HUES64 (cell line): ENCODE results near the gene RIMBP2.

Source experiments
- H3K27ac ChIP-seq: 2 replicates; pipeline ENCODE4 v1.7.0; 2013; ENCODE audit warnings: low read depth, low read length, inconsistent platforms
- H3K27me3 ChIP-seq: 2 replicates; pipeline ENCODE4 v1.6.1; 2013; ENCODE audit warnings: mild to moderate bottlenecking, low read length; ENCODE audit not compliant: insufficient read depth
- H3K36me3 ChIP-seq: 2 replicates; pipeline ENCODE4 v1.6.1; 2013; ENCODE audit warnings: mild to moderate bottlenecking, low read length; ENCODE audit not compliant: insufficient read depth
- H3K4me1 ChIP-seq: 2 replicates; pipeline ENCODE4 v1.6.1; 2013; ENCODE audit warnings: mild to moderate bottlenecking, low read length, moderate library complexity; ENCODE audit not compliant: insufficient read depth
- H3K4me3 ChIP-seq: 2 replicates; pipeline ENCODE4 v1.5.1; 2013; ENCODE audit warnings: mild to moderate bottlenecking, low read length, moderate library complexity
- H3K9ac ChIP-seq: 2 replicates; pipeline ENCODE4 v1.6.1; 2013; ENCODE audit warnings: mild to moderate bottlenecking, low read depth, low read length
- H3K9me3 ChIP-seq: 2 replicates; pipeline ENCODE4 v1.6.1; 2013; ENCODE audit warnings: low read depth, low read length; ENCODE audit not compliant: insufficient read depth
- WGBS: fragments of 150-250, 120-280 bp; methylation state at CpG from one replicate; pipeline ENCODE4 v1.1.7; 2013; ENCODE audit warnings: missing lambda C conversion rate; 5-methylcytosine and 5-hydroxymethylcytosine counted together

The RIMBP2 gene

GRCh38 chr12:130639476-130640424 lies 76.3 kb downstream of the RIMBP2 start:
- H3K9me3 ChIP-seq: no peaks in the 10 kb centered on the region
- H3K36me3 ChIP-seq: no peaks in the 10 kb centered on the region
- 93% methylated on average over 17 of the region's 18 CpGs for WGBS
- no peak overlapping the region for H3K4me3 ChIP-seq
- H3K9ac ChIP-seq: no peak overlapping the region
- H3K27ac ChIP-seq: no peak overlapping the region
- H3K4me1 ChIP-seq: peaks cover 6% of the 10 kb centered on the region; the same call in 1 of the 2 replicates
- no peaks in the 10 kb centered on the region for H3K27me3 ChIP-seq

DNA sequence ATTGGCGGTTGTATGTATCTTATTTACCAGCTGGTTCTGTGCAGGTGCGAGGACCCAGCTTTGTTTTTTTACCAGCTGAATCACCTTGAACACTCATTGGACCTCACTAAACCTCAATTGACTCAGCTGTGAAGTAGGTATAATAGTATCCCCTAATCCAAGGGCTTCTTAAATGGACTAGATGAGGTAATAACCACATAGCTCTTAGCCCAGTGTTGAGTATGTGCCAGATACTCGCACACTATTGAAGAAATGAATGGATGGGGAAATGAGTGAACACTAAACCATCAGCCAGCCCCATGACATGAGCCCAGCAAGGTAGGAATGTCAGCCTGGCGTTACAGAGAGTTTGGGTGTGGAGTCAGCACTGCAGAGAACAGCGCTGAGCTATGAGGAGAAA lies 79.7 kb downstream of the RIMBP2 start:
- Histone ChIP-seq H3K36me3 (no peaks in the 10 kb centered on the region), H3K4me1 (peaks cover 24% of the 10 kb centered on the region), H3K4me3 (no peak overlapping the region), H3K9ac (no peak overlapping the region), H3K27me3 (no peaks in the 10 kb centered on the region), H3K27ac (no peak overlapping the region), H3K9me3 (no peaks in the 10 kb centered on the region)
- 95% methylated on average over 5 of the region's 5 CpGs for WGBS

GRCh38 chr12:130634866-130635265 lies 81.2 kb downstream of the RIMBP2 start:
- Histone ChIP-seq H3K9ac (no peak overlapping the region), H3K27ac (no peak overlapping the region), H3K4me3 (no peak overlapping the region), H3K27me3 (no peaks in the 10 kb centered on the region), H3K4me1 (peaks cover 32% of the 10 kb centered on the region), H3K9me3 (no peaks in the 10 kb centered on the region), H3K36me3 (no peaks in the 10 kb centered on the region)
- WGBS: 79% methylated on average over 4 of the region's 4 CpGs

GRCh38 chr12:130633771-130634170 lies 82.3 kb downstream of the RIMBP2 start:
- 0 out of 2 replicates have a peak overlapping the region, but pooled peaks have one; percentile 3 for H3K4me3 ChIP-seq
- no peak overlapping the region for H3K27ac ChIP-seq
- peaks cover 32% of the 10 kb centered on the region for H3K4me1 ChIP-seq
- no peaks in the 10 kb centered on the region for H3K36me3 ChIP-seq
- H3K9me3 ChIP-seq: no peaks in the 10 kb centered on the region
- H3K9ac ChIP-seq: peak overlapping the region; percentile 3; the same call in 1 of the 2 replicates
- 8% methylated on average over 17 of the region's 17 CpGs for whole genome bisulfite sequencing
- H3K27me3 ChIP-seq: no peaks in the 10 kb centered on the region

DNA sequence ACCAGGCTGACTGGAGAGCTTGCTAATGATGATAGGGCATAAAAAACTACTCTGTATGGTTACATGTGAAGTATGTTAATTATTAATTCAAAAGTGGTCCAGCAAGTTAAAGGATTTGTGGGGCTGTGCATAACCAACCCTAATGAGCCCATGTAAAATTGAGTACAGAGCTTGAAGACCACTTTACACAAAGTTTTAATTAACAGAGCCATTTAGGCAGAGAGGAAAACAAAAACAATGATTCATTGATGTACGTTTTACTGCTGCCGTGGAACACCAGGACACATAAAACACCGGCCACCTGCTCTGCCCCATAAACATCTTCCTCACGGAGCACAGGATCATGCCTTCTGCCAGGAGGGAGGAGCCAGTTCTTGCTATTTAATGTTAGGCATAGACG lies 83.5 kb downstream of the RIMBP2 start:
- 94% methylated on average over 5 of the region's 5 CpGs for WGBS
- Histone ChIP-seq H3K36me3 (no peaks in the 10 kb centered on the region), H3K4me3 (no peak overlapping the region), H3K27ac (no peak overlapping the region), H3K9ac (no peak overlapping the region), H3K9me3 (no peaks in the 10 kb centered on the region), H3K27me3 (no peaks in the 10 kb centered on the region), H3K4me1 (peaks cover 32% of the 10 kb centered on the region)

DNA sequence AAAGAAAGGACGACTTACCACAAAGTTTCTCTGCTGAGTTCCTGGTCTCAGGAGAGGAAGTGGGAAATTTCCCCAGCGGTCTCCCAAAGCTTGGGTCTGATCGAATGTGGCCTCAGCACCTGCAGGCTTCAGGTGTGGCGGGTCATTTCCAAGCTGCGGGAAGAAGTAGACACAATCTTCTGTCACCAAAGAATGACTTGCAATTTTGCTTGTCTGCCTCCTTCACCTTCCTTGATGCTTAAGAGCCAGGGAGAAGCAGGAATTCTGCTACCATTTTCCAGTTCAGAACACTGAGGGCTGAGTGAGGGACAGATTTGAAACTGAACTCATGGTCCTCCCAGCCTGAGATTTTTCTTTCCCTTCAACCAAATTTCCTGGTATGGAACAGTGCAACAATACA lies 87.8 kb downstream of the RIMBP2 start:
- no peaks in the 10 kb centered on the region for H3K36me3 ChIP-seq
- H3K27ac ChIP-seq: no peak overlapping the region
- H3K4me3 ChIP-seq: no peak overlapping the region
- H3K4me1 ChIP-seq: peaks cover 18% of the 10 kb centered on the region; the same call in 1 of the 2 replicates
- 94% methylated on average over 5 of the region's 5 CpGs for WGBS
- no peaks in the 10 kb centered on the region for H3K27me3 ChIP-seq
- no peak overlapping the region for H3K9ac ChIP-seq
- H3K9me3 ChIP-seq: no peaks in the 10 kb centered on the region

- Histone ChIP-seq H3K4me3 (no peak overlapping the region), H3K27ac (no peak overlapping the region), H3K4me1 (peaks cover 9% of the 10 kb centered on the region; the same call in 1 of the 2 replicates), H3K9ac (no peak overlapping the region), H3K36me3 (no peaks in the 10 kb centered on the region), H3K27me3 (no peaks in the 10 kb centered on the region), H3K9me3 (no peaks in the 10 kb centered on the region)
- 97% methylated on average over 7 of the region's 7 CpGs for WGBS
These were observed 88.9 kb downstream of the RIMBP2 start for GRCh38 chr12:130627175-130627574.

GRCh38 chr12:130626601-130627000 lies 89.5 kb downstream of the RIMBP2 start:
- Histone ChIP-seq H3K27ac (no peak overlapping the region), H3K27me3 (no peaks in the 10 kb centered on the region), H3K4me3 (no peak overlapping the region), H3K9ac (no peak overlapping the region), H3K36me3 (no peaks in the 10 kb centered on the region), H3K9me3 (no peaks in the 10 kb centered on the region), H3K4me1 (peaks cover 9% of the 10 kb centered on the region; the same call in 1 of the 2 replicates)
- WGBS: 87% methylated on average over 11 of the region's 11 CpGs

GRCh38 chr12:130625201-130625600 lies 90.9 kb downstream of the RIMBP2 start:
- Histone ChIP-seq H3K36me3 (no peaks in the 10 kb centered on the region), H3K27me3 (no peaks in the 10 kb centered on the region), H3K4me3 (no peak overlapping the region), H3K27ac (no peak overlapping the region), H3K9ac (no peak overlapping the region), H3K4me1 (no peaks in the 10 kb centered on the region), H3K9me3 (no peaks in the 10 kb centered on the region)
- 78% methylated on average over 5 of the region's 5 CpGs for whole genome bisulfite sequencing

- no peak overlapping the region for H3K9ac ChIP-seq
These were observed 93.3 kb downstream of the RIMBP2 start for GRCh38 chr12:130622803-130623202.

DNA sequence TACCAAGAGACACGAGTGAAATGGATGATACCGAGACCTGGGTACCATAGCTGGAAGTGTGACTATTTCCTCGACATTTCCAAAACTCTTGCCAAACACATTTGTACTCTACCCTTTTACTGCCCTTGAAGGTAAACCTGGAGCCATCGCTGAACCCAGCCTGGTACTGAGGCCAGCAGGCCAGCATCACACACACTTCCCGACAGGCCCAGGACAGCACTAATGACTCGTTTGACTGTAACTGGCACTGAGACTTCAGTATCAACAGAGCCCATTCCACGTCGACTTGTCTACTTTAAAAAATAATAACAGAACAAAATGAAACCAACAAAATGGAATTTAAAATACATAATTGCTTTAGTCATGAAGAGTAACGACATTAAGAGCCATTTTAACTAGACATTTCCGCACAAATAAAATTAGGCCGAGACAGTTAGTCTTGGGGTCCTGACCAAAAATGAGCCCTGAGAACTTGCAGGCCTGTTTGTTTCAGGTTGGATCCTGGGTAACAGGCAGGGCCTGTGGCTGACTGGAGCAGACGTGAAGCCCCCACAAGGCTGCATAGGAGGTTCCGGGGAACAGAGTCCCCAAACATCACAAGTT lies 94.3 kb downstream of the RIMBP2 start:
- Histone ChIP-seq H3K9me3 (no peaks in the 10 kb centered on the region), H3K27ac (no peak overlapping the region), H3K4me3 (no peak overlapping the region), H3K36me3 (no peaks in the 10 kb centered on the region), H3K27me3 (no peaks in the 10 kb centered on the region), H3K9ac (no peak overlapping the region), H3K4me1 (no peaks in the 10 kb centered on the region; the same call in 1 of the 2 replicates)
- WGBS: 97% methylated on average over 13 of the region's 13 CpGs

More at GRCh38 chr12:130622803-130623202, 93.3 kb downstream of the RIMBP2 start:
- Histone ChIP-seq H3K36me3 (no peaks in the 10 kb centered on the region), H3K4me3 (no peak overlapping the region), H3K4me1 (no peaks in the 10 kb centered on the region), H3K9me3 (no peaks in the 10 kb centered on the region), H3K27ac (no peak overlapping the region), H3K27me3 (no peaks in the 10 kb centered on the region)
- 82% methylated on average over 3 of the region's 3 CpGs for WGBS
